ENCODE results near the gene MICB.
"Not testable (repeated sequence)": the region's sequence is repeated elsewhere in the genome, so short reads cannot be mapped to it uniquely, and the experiment has no call there.

The MICB gene

DNA sequence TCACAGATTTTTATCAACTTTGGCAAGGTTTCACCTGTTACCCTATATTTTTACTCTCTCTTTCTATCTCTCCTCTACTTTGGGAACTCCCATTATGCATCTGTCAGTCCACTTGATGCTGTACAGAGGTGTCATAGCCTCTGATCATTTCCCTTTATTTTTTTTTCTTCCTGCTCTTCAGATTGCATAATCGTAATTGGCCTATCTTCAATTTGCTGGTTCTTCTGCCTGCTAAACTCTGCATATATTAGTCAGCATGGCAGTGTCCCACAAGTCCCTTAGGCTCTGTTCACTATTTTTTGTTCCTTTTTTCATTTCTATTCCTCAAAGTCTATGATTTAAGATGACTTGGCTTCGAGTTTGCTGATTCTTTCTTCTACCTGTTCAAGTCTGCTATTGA lies 44.7 kb upstream of the MICB start:
- H3K4me1 ChIP-seq (ENCODE audit: insufficient read depth, low read length, poor library complexity, severe bottlenecking) = no peaks in the 10 kb centered on the region
- H3K4me2 ChIP-seq (ENCODE audit: low read depth, low read length, poor library complexity, severe bottlenecking) = no peak overlapping the region
- no peaks in the 10 kb centered on the region for H3K9me3 ChIP-seq (ENCODE audit: insufficient read depth, low read depth, low read length)
- H4K20me1 ChIP-seq (ENCODE audit: insufficient read depth, low read length, poor library complexity, severe bottlenecking) = no peaks in the 10 kb centered on the region
- no peaks in the 10 kb centered on the region for H3K79me2 ChIP-seq (ENCODE audit: insufficient read depth, low read length)
- no peaks in the 10 kb centered on the region for H3K9me2 ChIP-seq (replicated peaks; ENCODE audit: low read depth, low read length)
- H2AFZ ChIP-seq (ENCODE audit: low read length) = no peak overlapping the region
- H3K9ac ChIP-seq (ENCODE audit: low read depth, low read length, poor library complexity, severe bottlenecking) = no peak overlapping the region
- peaks cover 17% of the 10 kb centered on the region for H3K27me3 ChIP-seq (ENCODE audit: insufficient read depth, low read length, poor library complexity, severe bottlenecking)
- H3K4me3 ChIP-seq (ENCODE audit: low read length, poor library complexity, severe bottlenecking) = no peak overlapping the region
- H3F3A ChIP-seq (ENCODE audit: low read depth) = no peaks in the 10 kb centered on the region
- TF ChIP-seq, protein P1, sequence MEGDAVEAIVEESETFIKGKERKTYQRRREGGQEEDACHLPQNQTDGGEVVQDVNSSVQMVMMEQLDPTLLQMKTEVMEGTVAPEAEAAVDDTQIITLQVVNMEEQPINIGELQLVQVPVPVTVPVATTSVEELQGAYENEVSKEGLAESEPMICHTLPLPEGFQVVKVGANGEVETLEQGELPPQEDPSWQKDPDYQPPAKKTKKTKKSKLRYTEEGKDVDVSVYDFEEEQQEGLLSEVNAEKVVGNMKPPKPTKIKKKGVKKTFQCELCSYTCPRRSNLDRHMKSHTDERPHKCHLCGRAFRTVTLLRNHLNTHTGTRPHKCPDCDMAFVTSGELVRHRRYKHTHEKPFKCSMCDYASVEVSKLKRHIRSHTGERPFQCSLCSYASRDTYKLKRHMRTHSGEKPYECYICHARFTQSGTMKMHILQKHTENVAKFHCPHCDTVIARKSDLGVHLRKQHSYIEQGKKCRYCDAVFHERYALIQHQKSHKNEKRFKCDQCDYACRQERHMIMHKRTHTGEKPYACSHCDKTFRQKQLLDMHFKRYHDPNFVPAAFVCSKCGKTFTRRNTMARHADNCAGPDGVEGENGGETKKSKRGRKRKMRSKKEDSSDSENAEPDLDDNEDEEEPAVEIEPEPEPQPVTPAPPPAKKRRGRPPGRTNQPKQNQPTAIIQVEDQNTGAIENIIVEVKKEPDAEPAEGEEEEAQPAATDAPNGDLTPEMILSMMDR (conservative IDR thresholded peaks at IDR 0.05; ENCODE audit: low read length) = no peak
- no peak for TF ChIP-seq EZH2phosphoT487 (IDR thresholded peaks at IDR 0.05; ENCODE audit: borderline replicate concordance)
- H3K36me3 ChIP-seq (ENCODE audit: insufficient read depth, low read length) = no peaks in the 10 kb centered on the region

DNA sequence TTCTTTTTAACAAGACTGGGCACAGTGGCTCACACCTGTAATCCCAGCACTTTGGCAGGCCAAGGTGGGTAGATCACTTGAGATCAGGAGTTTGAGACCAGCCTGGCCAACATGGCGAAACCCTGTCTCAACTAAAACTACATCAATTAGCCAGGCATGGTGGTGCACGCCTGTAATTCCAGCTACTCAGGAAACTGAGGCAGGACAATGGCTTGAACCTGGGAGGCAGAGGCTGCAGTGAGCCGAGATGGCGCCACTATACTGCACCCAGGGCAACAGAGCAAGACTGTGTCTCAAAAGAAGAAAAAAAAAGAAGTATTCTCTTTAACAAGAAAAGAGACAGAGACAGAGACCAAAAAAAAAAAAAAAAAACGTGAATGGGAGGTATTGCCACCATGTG lies 38.1 kb upstream of the MICB start:
- H4K20me1 ChIP-seq (ENCODE audit: insufficient read depth, low read length, poor library complexity, severe bottlenecking); H3K4me3 ChIP-seq (ENCODE audit: low read length, poor library complexity, severe bottlenecking); H3K4me1 ChIP-seq (ENCODE audit: insufficient read depth, low read length, poor library complexity, severe bottlenecking); H3K9ac ChIP-seq (ENCODE audit: low read depth, low read length, poor library complexity, severe bottlenecking); H3K9me3 ChIP-seq (ENCODE audit: insufficient read depth, low read depth, low read length); H3K4me2 ChIP-seq (ENCODE audit: low read depth, low read length, poor library complexity, severe bottlenecking); H3K27me3 ChIP-seq (ENCODE audit: insufficient read depth, low read length, poor library complexity, severe bottlenecking); H2AFZ ChIP-seq (ENCODE audit: low read length); H3F3A ChIP-seq (ENCODE audit: low read depth); H3K36me3 ChIP-seq (ENCODE audit: insufficient read depth, low read length); H3K9me2 ChIP-seq (replicated peaks; ENCODE audit: low read depth, low read length): not testable (repeated sequence)
- H3K79me2 ChIP-seq (ENCODE audit: insufficient read depth, low read length) = peaks cover 13% of the 10 kb centered on the region

DNA sequence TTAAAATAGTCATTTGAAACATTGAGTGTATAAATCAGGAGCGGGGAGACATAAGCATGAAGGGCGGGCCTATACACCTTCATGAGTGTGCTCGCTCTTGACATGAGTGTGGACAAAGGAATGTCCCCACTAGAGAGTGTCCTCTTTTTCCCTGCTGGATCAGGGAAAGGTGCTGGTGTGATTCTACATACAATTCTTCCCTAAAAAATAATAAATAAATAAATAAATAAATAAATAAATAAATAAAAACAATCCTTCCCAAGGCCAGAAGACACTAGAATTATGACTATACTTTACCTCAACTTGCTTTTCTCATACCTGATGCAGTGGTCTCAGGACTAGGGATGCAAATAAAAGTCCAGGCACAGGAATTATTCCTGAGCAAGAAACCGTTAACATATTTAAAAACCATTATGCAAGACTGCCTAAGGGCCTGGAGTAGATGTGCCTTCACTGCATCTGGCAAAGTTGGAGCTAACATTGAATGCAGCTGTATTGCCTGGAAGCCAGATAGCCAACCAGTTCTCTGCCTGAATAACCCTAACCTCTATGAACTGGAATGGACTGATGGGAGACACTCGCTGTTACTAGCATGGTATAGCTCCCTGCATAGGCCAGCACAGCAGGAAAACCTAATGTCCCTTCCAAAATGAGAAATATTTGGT lies 37.5 kb upstream of the MICB start:
- Histone ChIP-seq H3K9me2 (replicated peaks; ENCODE audit: low read depth, low read length) (no peaks in the 10 kb centered on the region), H2AFZ (ENCODE audit: low read length) (no peak overlapping the region), H3K4me2 (ENCODE audit: low read depth, low read length, poor library complexity, severe bottlenecking) (no peak overlapping the region), H3K9me3 (ENCODE audit: insufficient read depth, low read depth, low read length) (no peaks in the 10 kb centered on the region), H3K9ac (ENCODE audit: low read depth, low read length, poor library complexity, severe bottlenecking) (no peak overlapping the region), H4K20me1 (ENCODE audit: insufficient read depth, low read length, poor library complexity, severe bottlenecking) (no peaks in the 10 kb centered on the region), H3K79me2 (ENCODE audit: insufficient read depth, low read length) (peaks cover 13% of the 10 kb centered on the region), H3K27me3 (ENCODE audit: insufficient read depth, low read length, poor library complexity, severe bottlenecking) (no peaks in the 10 kb centered on the region), H3K36me3 (ENCODE audit: insufficient read depth, low read length) (no peaks in the 10 kb centered on the region), H3F3A (ENCODE audit: low read depth) (no peaks in the 10 kb centered on the region), H3K4me3 (ENCODE audit: low read length, poor library complexity, severe bottlenecking) (no peak overlapping the region), H3K4me1 (ENCODE audit: insufficient read depth, low read length, poor library complexity, severe bottlenecking) (peaks cover 3% of the 10 kb centered on the region)
- TF ChIP-seq EZH2phosphoT487 (IDR thresholded peaks at IDR 0.05; ENCODE audit: borderline replicate concordance) = no peak
- TF ChIP-seq, protein P1 (conservative IDR thresholded peaks at IDR 0.05; ENCODE audit: low read length) = no peak
